Neuronal stem cell (in vitro differentiated cells): ENCODE measurements around the gene TNS1.
"Not testable (repeated sequence)": the region's sequence is repeated elsewhere in the genome, so short reads cannot be mapped to it uniquely, and the experiment has no call there.

Experiments used
- DNase-seq: peaks from one replicate; pipeline ENCODE4 v3.0.0-alpha.2; 2013; ENCODE audit warnings: low spot score
- H2AFZ ChIP-seq: one replicate; pipeline ENCODE4 v1.6.1; 2013; ENCODE audit warnings: mild to moderate bottlenecking, low read length, inconsistent platforms
- H2AK5ac ChIP-seq: 2 replicates; pipeline ENCODE4 v1.6.1; 2013; ENCODE audit warnings: low read depth, mild to moderate bottlenecking, inconsistent platforms, low read length, moderate library complexity, mixed read lengths
- H2BK120ac ChIP-seq: 2 replicates; pipeline ENCODE4 v1.6.1; 2013; ENCODE audit warnings: low read depth, mild to moderate bottlenecking, inconsistent platforms, low read length, moderate library complexity, mixed read lengths
- H2BK12ac ChIP-seq: one replicate; pipeline ENCODE4 v1.6.1; 2013; ENCODE audit warnings: low read length, inconsistent platforms
- H2BK15ac ChIP-seq: 2 replicates; pipeline ENCODE4 v1.6.1; 2013; ENCODE audit warnings: mild to moderate bottlenecking, low read length, inconsistent platforms, mixed read lengths
- H2BK5ac ChIP-seq: one replicate; pipeline ENCODE4 v1.6.1; 2013; ENCODE audit warnings: inconsistent platforms, mild to moderate bottlenecking, low read length, moderate library complexity
- H3K14ac ChIP-seq: one replicate; pipeline ENCODE4 v1.6.1; 2013; ENCODE audit warnings: low read length, inconsistent platforms
- H3K18ac ChIP-seq: 2 replicates; pipeline ENCODE4 v1.6.1; 2013; ENCODE audit warnings: low read length, inconsistent platforms
- H3K23ac ChIP-seq: 2 replicates; pipeline ENCODE4 v1.6.1; 2013; ENCODE audit warnings: low read depth, mild to moderate bottlenecking, mixed read lengths, low read length, inconsistent platforms; ENCODE audit not compliant: poor library complexity
- H3K27ac ChIP-seq: replicated peaks from 3 replicates; pipeline ENCODE4 v1.5.1; 2013; ENCODE audit warnings: low read length, inconsistent platforms
- H3K27me3 ChIP-seq, 3 experiments: 2 replicates each; pipeline ENCODE4 v1.6.1; 2013; ENCODE audit warnings: low read length in 3 of 3, mild to moderate bottlenecking in 2 of 3, inconsistent platforms in 1 of 3, low read depth in 1 of 3, mixed read lengths in 1 of 3, moderate library complexity in 1 of 3; ENCODE audit not compliant: control insufficient read depth in 3 of 3, insufficient read depth in 3 of 3
- H3K36me3 ChIP-seq, 2 donors: replicated peaks in 1 of 2; 2 replicates each; pipeline ENCODE4 v1.6.1; 2013; ENCODE audit warnings: low read length in 2 of 2; ENCODE audit not compliant: control insufficient read depth in 2 of 2, insufficient read depth in 2 of 2
- H3K4ac ChIP-seq: 2 replicates; pipeline ENCODE4 v1.6.1; 2013; ENCODE audit warnings: inconsistent platforms, mild to moderate bottlenecking, low read length, moderate library complexity
- H3K4me1 ChIP-seq, 2 donors: 1 replicate in 1 of 2; 2 replicates in 1 of 2; pipeline ENCODE4 v1.6.1; 2013; ENCODE audit warnings: low read length in 2 of 2, low read depth in 1 of 2; ENCODE audit not compliant: control insufficient read depth in 2 of 2, insufficient read depth in 1 of 2
- H3K4me2 ChIP-seq: one replicate; pipeline ENCODE4 v1.6.1; 2013; ENCODE audit warnings: mild to moderate bottlenecking, low read length, inconsistent platforms; ENCODE audit not compliant: insufficient read depth, poor library complexity, severe bottlenecking
- H3K4me3 ChIP-seq, 2 donors: 2 replicates each; pipeline ENCODE4 v1.5.1; 2013; ENCODE audit warnings: low read length in 2 of 2, mild to moderate bottlenecking in 2 of 2, inconsistent platforms in 1 of 2, moderate library complexity in 1 of 2
- H3K79me1 ChIP-seq: one replicate; pipeline ENCODE4 v1.6.1; 2013; ENCODE audit warnings: low read depth, mild to moderate bottlenecking, inconsistent platforms, low read length, moderate library complexity
- H3K9ac ChIP-seq: one replicate; pipeline ENCODE4 v1.6.1; 2013; ENCODE audit warnings: mild to moderate bottlenecking, low read depth, low read length, inconsistent platforms; ENCODE audit not compliant: poor library complexity
- H3K9me3 ChIP-seq, 2 donors: replicated peaks in 1 of 2; 2 replicates each; pipeline versions ENCODE3 to v1.6.1; 2013; ENCODE audit warnings: low read length in 2 of 2, mild to moderate bottlenecking in 2 of 2, inconsistent platforms in 1 of 2, low read depth in 1 of 2, mixed read lengths in 1 of 2, moderate library complexity in 1 of 2; ENCODE audit not compliant: control insufficient read depth in 2 of 2, insufficient read depth in 1 of 2
- H4K8ac ChIP-seq: one replicate; pipeline ENCODE4 v1.6.1; 2013; ENCODE audit warnings: low read depth, mild to moderate bottlenecking, inconsistent platforms, low read length, moderate library complexity
- H4K91ac ChIP-seq: one replicate; pipeline ENCODE4 v1.6.1; 2013; ENCODE audit warnings: low read length, low read depth, mild to moderate bottlenecking, inconsistent platforms; ENCODE audit not compliant: poor library complexity
- WGBS, 2 donors: extraction: QIAGEN DNeasy Blood & Tissue Kit; methylation state at CpG; one replicate each; pipeline ENCODE4 v1.1.7; 2013; ENCODE audit warnings: missing lambda C conversion rate in 2 of 2, mixed read lengths in 1 of 2; ENCODE audit not compliant: insufficient read length in 2 of 2, insufficient replicate concordance in 1 of 2; ENCODE audit errors: extremely low coverage in 2 of 2; 5-methylcytosine and 5-hydroxymethylcytosine counted together

The TNS1 gene

DNA sequence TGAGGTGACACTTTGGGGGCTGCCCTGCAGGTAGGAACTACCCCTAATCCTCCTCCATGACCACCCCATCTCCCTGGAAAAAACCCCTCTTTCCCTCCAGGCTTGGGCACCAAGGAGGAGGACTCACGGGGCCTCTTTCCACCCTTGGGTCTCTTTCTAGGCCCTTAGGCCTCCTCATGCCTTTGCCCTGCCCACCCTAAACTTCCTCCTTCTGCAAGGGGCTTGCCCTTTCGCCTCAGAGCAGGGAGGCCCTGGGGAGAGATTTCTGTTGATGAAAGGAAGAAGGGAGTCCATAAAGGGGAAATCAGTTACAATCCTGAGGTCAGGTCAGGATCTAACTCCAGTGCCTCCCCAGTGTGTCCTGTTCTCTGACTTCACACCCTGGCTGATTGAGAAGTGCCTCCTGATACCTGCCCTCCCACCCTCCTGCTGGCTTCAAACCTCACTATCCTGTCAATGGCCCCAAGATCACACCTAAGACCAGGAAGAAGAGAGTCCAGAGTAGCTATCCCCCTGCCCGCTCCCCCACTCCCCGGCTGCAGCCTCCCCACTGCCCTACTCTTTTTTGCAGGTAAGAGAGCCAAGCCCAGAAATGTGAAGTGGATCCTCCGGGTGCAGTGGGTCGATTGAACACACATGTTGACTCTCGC, 16.7 kb upstream of the TNS1 start:
- DNase-seq: no peak
- H3K4me1 ChIP-seq: peaks cover 9 to 32% of the 10 kb centered on the region in 2 donors
- no peak overlapping the region for H3K27ac ChIP-seq
- H2BK12ac ChIP-seq: no peak overlapping the region
- H3K23ac ChIP-seq: no peak overlapping the region
- no peak overlapping the region for H4K8ac ChIP-seq
- no peaks in the 10 kb centered on the region for H3K9me3 ChIP-seq
- no peak overlapping the region for H4K91ac ChIP-seq
- no peaks in the 10 kb centered on the region for H3K79me1 ChIP-seq
- no peak overlapping the region for H2BK15ac ChIP-seq
- H3K27me3 ChIP-seq: peaks cover 0 to 21% (median 0%) of the 10 kb centered on the region in 3 experiments
- H3K4ac ChIP-seq: no peak overlapping the region
- WGBS, 2 donors: no CpG with 5 or more reads among the region's 7 CpGs
- no peak overlapping the region for H2AK5ac ChIP-seq
- H3K9ac ChIP-seq: no peak overlapping the region
- no peak overlapping the region for H3K4me3 ChIP-seq
- no peak overlapping the region for H2BK5ac ChIP-seq
- H3K4me2 ChIP-seq: no peak overlapping the region
- H2BK120ac ChIP-seq: no peak overlapping the region
- H2AFZ ChIP-seq: no peak overlapping the region
- no peak overlapping the region for H3K14ac ChIP-seq
- H3K18ac ChIP-seq: no peak overlapping the region
- no peaks in the 10 kb centered on the region for H3K36me3 ChIP-seq

GRCh38 chr2:218018842-218019125, 16.0 kb upstream of the TNS1 start:
- not testable (repeated sequence) for H2BK15ac ChIP-seq, H3K4ac ChIP-seq, H3K14ac ChIP-seq, H2BK5ac ChIP-seq, H2AK5ac ChIP-seq, H3K18ac ChIP-seq, H4K8ac ChIP-seq, H3K9ac ChIP-seq, H3K79me1 ChIP-seq, H2BK12ac ChIP-seq, H3K4me2 ChIP-seq, H3K36me3 ChIP-seq, DNase-seq, H3K4me3 ChIP-seq, H2AFZ ChIP-seq, H3K27ac ChIP-seq, H3K9me3 ChIP-seq, H2BK120ac ChIP-seq, H3K23ac ChIP-seq, H4K91ac ChIP-seq
- Histone ChIP-seq H3K4me1 (peaks cover 9 to 29% of the 10 kb centered on the region in 2 donors), H3K27me3 (peaks cover 0 to 21% (median 0%) of the 10 kb centered on the region in 3 experiments)
- no CpG with 5 or more reads among the region's 4 CpGs for WGBS, 2 donors

- H3K36me3 ChIP-seq: no peaks in the 10 kb centered on the region
- DNase-seq: no peak
Observed at GRCh38 chr2:218017211-218018053, 14.6 kb upstream of the TNS1 start.

DNA sequence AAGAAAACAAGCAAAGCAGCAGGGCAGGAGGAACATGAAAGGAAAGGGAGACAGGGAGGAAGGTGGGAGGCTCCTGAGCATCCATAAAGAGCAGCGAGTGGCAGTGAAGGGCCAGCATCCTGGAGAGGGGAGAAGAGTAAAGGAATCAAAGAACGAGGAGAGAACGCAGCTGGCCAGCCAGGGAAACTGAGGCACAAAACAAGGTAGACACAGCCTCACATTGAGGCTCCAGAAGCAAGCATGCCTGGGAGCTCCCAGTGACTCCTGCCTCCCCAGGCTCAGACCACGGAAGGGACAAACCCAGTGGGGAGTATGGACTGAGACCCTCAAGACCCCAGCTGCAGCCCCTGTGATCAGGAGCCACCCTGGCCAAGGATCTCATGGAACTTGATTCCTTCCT, 14.0 kb upstream of the TNS1 start:
- H2BK5ac ChIP-seq: no peak overlapping the region
- DNase-seq: no peak
- H3K27ac ChIP-seq: no peak overlapping the region

More at GRCh38 chr2:218017211-218018053, 14.6 kb upstream of the TNS1 start:
- no peak overlapping the region for H3K27ac ChIP-seq
- H4K8ac ChIP-seq: no peak overlapping the region
- no peak overlapping the region for H3K4ac ChIP-seq
- H3K4me1 ChIP-seq: peaks cover 8 to 22% of the 10 kb centered on the region in 2 donors
- no peak overlapping the region for H2BK120ac ChIP-seq
- H3K9me3 ChIP-seq: no peaks in the 10 kb centered on the region
- H3K4me2 ChIP-seq: no peak overlapping the region
- no peak overlapping the region for H3K9ac ChIP-seq
- no peak overlapping the region for H2BK12ac ChIP-seq
- no peak overlapping the region for H2AFZ ChIP-seq
- no peak overlapping the region for H2AK5ac ChIP-seq
- no peak overlapping the region for H3K23ac ChIP-seq
- no peaks in the 10 kb centered on the region for H3K79me1 ChIP-seq
- no peak overlapping the region for H2BK5ac ChIP-seq
- peaks cover 0 to 30% (median 0%) of the 10 kb centered on the region in 3 experiments for H3K27me3 ChIP-seq
- no CpG with 5 or more reads among the region's 7 CpGs for WGBS, 2 donors
- H3K14ac ChIP-seq: no peak overlapping the region
- no peak overlapping the region for H3K4me3 ChIP-seq
- H4K91ac ChIP-seq: no peak overlapping the region
- no peak overlapping the region for H2BK15ac ChIP-seq
- H3K18ac ChIP-seq: no peak overlapping the region

More for the DNA sequence above, 14.0 kb upstream of the TNS1 start:
- Histone ChIP-seq H3K4me3 (no peak overlapping the region), H3K4me1 (peaks cover 3 to 16% of the 10 kb centered on the region in 2 donors), H2BK15ac (no peak overlapping the region), H2AFZ (no peak overlapping the region), H3K14ac (no peak overlapping the region), H3K9me3 (no peaks in the 10 kb centered on the region), H2BK12ac (peak overlapping the region; percentile 5), H3K4me2 (no peak overlapping the region), H3K23ac (no peak overlapping the region), H3K27me3 (peaks cover 0 to 36% (median 1%) of the 10 kb centered on the region in 3 experiments), H3K9ac (no peak overlapping the region), H4K91ac (no peak overlapping the region), H3K18ac (no peak overlapping the region), H3K79me1 (no peaks in the 10 kb centered on the region), H2BK120ac (no peak overlapping the region), H3K4ac (no peak overlapping the region), H3K36me3 (no peaks in the 10 kb centered on the region), H2AK5ac (no peak overlapping the region), H4K8ac (no peak overlapping the region)
- WGBS, 2 donors: no CpG with 5 or more reads among the region's 4 CpGs
